Thoracic aorta (tissue), 2 donors: Measurements from ENCODE around the gene ZNF425. TPM values are rescaled to one million over a fixed set of nuclear protein-coding genes. Genes with fewer than 3 reads are reported as not detected.
"Not testable (repeated sequence)": the region's sequence is repeated elsewhere in the genome, so short reads cannot be mapped to it uniquely, and the experiment has no call there.

Experiments used
- ATAC-seq: fragments of 150-250 bp; one replicate; pipeline ENCODE4 v1.8.0; 2017; ENCODE audit warnings: low read depth; ENCODE audit not compliant: insufficient number of reproducible peaks, low FRiP score
- DNase-seq: peaks from one replicate; pipeline ENCODE4 v3.0.0-alpha.2; 2020; ENCODE audit warnings: low spot score
- H3K27ac ChIP-seq, 2 donors: fragments of 200-600 bp; sonication (generic); 1 replicate in 1 of 2; 2 replicates in 1 of 2; pipeline ENCODE4 v1.5.1; 2016; ENCODE audit warnings: mild to moderate bottlenecking in 2 of 2, moderate library complexity in 2 of 2
- H3K27me3 ChIP-seq: fragments of 200-600 bp; sonication (generic); replicated peaks from 2 replicates; pipeline ENCODE4 v1.6.0; 2016; ENCODE audit warnings: mild to moderate bottlenecking; ENCODE audit not compliant: insufficient read depth
- H3K36me3 ChIP-seq: fragments of 200-600 bp; sonication (generic); one replicate; pipeline ENCODE4 v1.5.1; 2016
- H3K4me1 ChIP-seq, 2 donors: fragments of 200-600 bp; sonication (generic); 1 replicate in 1 of 2; 2 replicates in 1 of 2; pipeline versions ENCODE4 v1.5.1 to v1.6.0; 2016; ENCODE audit warnings: low read depth in 2 of 2, mild to moderate bottlenecking in 1 of 2; ENCODE audit not compliant: control insufficient read depth in 1 of 2
- H3K4me3 ChIP-seq: fragments of 200-600 bp; sonication (generic); 2 replicates; pipeline ENCODE4 v1.5.1; 2016; ENCODE audit warnings: mild to moderate bottlenecking
- H3K9me3 ChIP-seq: fragments of 200-600 bp; sonication (generic); 2 replicates; pipeline ENCODE4 v1.5.1; 2016
- total RNA-seq, 2 donors: library from RNA; depleted of rRNA; stranded (reverse); fragments of >200 nt; gene quantifications; one replicate each; pipeline versions ENCODE4 v1.1.0 to v1.2.3, GENCODE V29; 2016
- TF ChIP-seq, protein P1 (sequence below): fragments of 200-600 bp; sonication (generic); IDR thresholded peaks from one replicate; pipeline ENCODE4 v1.5.1; 2019; ENCODE audit warnings: antibody characterized with exemption

The ZNF425 gene
- total RNA-seq, 2 donors from 2014 or later: 3.1 to 3.4 TPM

DNA sequence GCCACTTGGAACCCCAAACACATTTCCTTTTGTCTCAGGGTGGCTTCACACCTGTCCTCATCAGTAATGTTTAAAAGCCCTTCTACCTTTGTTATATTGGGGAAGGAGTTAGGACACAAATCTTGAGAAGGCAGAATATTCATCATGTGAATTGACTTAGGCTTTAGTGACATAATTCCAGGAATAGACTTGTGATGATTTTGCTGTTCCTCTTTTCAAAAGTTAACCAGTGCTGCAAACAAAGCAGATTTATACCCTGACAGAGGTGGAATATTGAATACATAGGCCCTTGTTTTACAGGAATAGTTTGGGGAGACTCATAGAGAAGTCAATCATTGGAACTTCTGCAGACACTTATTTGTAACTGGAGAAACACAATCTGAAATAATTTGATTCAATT is 62.6 kb downstream of the ZNF425 start:
- Histone ChIP-seq H3K27me3 (no peaks in the 10 kb centered on the region), H3K4me1 (no peaks in the 10 kb centered on the region), H3K36me3 (no peaks in the 10 kb centered on the region), H3K9me3 (no peaks in the 10 kb centered on the region), H3K4me3 (no peak overlapping the region), H3K27ac (no peak overlapping the region)
- no peak for DNase-seq
- TF ChIP-seq, protein P1, sequence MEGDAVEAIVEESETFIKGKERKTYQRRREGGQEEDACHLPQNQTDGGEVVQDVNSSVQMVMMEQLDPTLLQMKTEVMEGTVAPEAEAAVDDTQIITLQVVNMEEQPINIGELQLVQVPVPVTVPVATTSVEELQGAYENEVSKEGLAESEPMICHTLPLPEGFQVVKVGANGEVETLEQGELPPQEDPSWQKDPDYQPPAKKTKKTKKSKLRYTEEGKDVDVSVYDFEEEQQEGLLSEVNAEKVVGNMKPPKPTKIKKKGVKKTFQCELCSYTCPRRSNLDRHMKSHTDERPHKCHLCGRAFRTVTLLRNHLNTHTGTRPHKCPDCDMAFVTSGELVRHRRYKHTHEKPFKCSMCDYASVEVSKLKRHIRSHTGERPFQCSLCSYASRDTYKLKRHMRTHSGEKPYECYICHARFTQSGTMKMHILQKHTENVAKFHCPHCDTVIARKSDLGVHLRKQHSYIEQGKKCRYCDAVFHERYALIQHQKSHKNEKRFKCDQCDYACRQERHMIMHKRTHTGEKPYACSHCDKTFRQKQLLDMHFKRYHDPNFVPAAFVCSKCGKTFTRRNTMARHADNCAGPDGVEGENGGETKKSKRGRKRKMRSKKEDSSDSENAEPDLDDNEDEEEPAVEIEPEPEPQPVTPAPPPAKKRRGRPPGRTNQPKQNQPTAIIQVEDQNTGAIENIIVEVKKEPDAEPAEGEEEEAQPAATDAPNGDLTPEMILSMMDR: no peak
- no peak for ATAC-seq

DNA sequence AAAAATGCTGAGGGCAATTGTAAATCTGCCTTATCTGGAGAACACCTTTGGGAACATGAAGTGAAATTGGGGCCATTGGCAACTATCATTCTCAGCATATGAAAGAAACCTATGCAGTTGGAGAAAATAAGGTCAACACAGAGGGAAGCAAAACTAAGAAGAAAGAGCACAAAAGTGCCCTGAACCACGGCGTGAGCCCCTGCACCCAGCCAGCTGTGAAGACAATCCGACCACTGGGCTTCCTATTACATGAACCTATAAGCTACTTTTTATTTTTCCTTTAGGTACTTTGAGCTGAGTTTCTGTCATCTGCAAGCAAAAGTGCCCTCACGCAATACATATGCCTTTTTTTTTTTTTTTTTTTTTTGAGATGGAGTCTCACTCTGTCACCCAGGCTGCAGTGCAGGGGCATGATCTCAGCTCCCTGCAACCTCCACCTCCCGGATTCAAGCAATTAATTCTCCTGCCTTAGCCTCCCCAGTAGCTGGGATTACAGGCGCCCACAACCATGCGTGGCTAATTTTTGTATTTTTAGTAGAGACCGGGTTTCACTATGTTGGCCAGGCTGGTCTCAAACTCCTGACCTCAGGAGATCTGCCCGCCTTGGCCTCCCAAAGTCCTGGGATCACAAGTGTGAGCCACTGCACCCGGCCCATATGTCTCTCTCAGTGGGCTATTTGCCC is 63.8 kb downstream of the ZNF425 start:
- not testable (repeated sequence) for DNase-seq, H3K4me3 ChIP-seq, ATAC-seq, H3K36me3 ChIP-seq, H3K27ac ChIP-seq, H3K9me3 ChIP-seq, H3K4me1 ChIP-seq, H3K27me3 ChIP-seq

DNA sequence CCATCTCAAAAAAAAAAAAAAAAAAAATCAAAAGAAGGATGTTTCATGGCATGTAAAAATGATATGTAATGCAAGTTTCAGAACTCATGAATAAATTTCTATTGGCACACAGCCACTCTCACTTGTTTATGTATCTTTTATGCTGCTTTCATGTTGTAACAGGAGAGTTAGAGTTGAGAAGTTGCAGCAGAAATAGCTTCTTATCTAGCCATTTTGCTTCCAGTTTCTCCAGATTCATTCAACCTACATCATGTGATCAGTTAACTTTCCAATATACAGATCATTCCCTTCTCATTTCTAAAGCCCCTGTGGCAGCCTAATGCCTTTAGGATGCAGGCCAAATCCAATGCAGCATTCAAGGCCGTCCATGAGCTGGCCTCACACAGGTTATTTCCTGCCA is 66.0 kb downstream of the ZNF425 start:
- no peaks in the 10 kb centered on the region for H3K36me3 ChIP-seq
- TF ChIP-seq, protein P1: no peak
- no peaks in the 10 kb centered on the region for H3K27me3 ChIP-seq
- DNase-seq (no peak), ATAC-seq (no peak)
- H3K27ac ChIP-seq: no peak overlapping the region
- H3K9me3 ChIP-seq: no peaks in the 10 kb centered on the region
- H3K4me1 ChIP-seq: no peaks in the 10 kb centered on the region
- no peak overlapping the region for H3K4me3 ChIP-seq

DNA sequence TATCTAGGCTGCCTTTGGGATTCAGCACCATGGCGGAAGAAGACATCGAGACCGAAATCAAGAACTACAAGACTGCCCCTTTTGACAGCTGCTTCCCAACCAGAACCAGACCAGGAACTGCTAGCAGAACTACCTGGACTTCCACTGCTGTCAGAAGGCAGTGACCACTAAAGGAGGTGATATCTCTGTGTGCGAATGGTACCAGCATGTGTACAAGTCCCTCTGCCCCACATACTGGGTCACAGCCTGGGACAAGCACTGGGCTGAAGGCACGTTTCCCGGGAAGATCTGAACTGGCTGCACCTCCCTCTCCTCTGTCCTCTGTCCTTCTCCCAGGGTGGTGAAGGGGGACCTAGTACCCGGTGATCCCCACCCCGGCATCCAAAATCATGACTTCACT is 72.2 kb downstream of the ZNF425 start:
- H3K4me1 ChIP-seq: no peaks in the 10 kb centered on the region
- no peak overlapping the region for H3K27ac ChIP-seq
- DNase-seq: no peak
- ATAC-seq: no peak
- TF ChIP-seq, protein P1: no peak
- no peaks in the 10 kb centered on the region for H3K9me3 ChIP-seq
- no peaks in the 10 kb centered on the region for H3K27me3 ChIP-seq
- no peak overlapping the region for H3K4me3 ChIP-seq
- no peaks in the 10 kb centered on the region for H3K36me3 ChIP-seq

DNA sequence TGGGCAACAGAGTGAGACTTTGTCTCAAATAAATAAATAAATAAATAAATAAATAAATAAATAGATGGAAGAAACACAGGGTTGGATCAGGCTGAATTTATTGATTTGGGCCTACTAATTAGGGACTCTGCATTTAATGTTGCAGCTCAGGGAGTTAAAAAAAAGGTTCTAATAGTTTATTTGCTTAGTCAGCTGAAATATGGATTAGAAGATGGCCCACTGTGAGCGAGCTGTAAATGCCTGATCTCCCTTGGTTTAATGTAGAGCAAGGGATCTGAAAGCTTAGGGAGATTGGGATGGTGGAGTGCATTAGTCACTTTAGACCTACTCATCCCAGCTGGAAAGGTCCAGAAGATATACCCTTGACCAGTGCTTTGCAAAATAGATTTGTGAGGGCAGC is 72.7 kb downstream of the ZNF425 start:
- no peak overlapping the region for H3K4me3 ChIP-seq
- TF ChIP-seq, protein P1: no peak

More for the DNA sequence above, 72.7 kb downstream of the ZNF425 start:
- ATAC-seq: no peak
- Histone ChIP-seq H3K4me1 (no peaks in the 10 kb centered on the region), H3K36me3 (no peaks in the 10 kb centered on the region), H3K9me3 (no peaks in the 10 kb centered on the region), H3K27ac (no peak overlapping the region), H3K27me3 (no peaks in the 10 kb centered on the region)
- DNase-seq: no peak

Other genes starting within 250 kb of the ZNF425 start
- 1 to 10 TPM in 1 of 2 donors, not detected in 1; 2.4 TPM for gene EZH2, start 242.0 kb downstream of the ZNF425 start, total RNA-seq
- 10 to 100 TPM; 81.8 to 87.3 TPM for gene PDIA4, start 97.8 kb downstream of the ZNF425 start, total RNA-seq
- gene ZNF786, start 35.6 kb downstream of the ZNF425 start, total RNA-seq: 10 to 100 TPM in 1 of 2 donors, 1 to 10 TPM in 1; 9.2 to 11.4 TPM
- gene ZNF398, start 21.1 kb upstream of the ZNF425 start, total RNA-seq: 10 to 100 TPM; 16.2 to 31.5 TPM
- gene ZNF282, start 69.2 kb upstream of the ZNF425 start, total RNA-seq: 10 to 100 TPM; 11.1 to 20.7 TPM
- 1 to 10 TPM; 6.6 to 8.3 TPM for gene ZNF212, start 113.3 kb upstream of the ZNF425 start, total RNA-seq
- gene ZNF783, start 135.9 kb upstream of the ZNF425 start, total RNA-seq: 10 to 100 TPM; 23.6 to 28.9 TPM